ENCODE measurements around the gene SDK1. TPM values are rescaled to one million over a fixed set of nuclear protein-coding genes. Genes with fewer than 3 reads are reported as not detected.

The SDK1 gene
- total and polyA plus RNA-seq, 10 of the 15 experiments (the other 5 are each of a cell fraction or from before 2014, with no cell fraction given) = 0.14 to 0.33 TPM; not detected in 8

GRCh38 chr7:3893789-3894153 lies 592.7 kb downstream of the SDK1 start:
- DNase-seq (ENCODE audit: low read depth, low spot score) = no peak
- POLR2A ChIA-PET = no interaction called here
- Histone ChIP-seq H3K4me2 (ENCODE audit: control insufficient read depth, insufficient read depth) (no peak overlapping the region), H3K4me3 (no peak overlapping the region), H3K27me3 (replicated peaks in 1 of 2; ENCODE audit: control insufficient read depth in 2 of 2, insufficient read depth in 2 of 2, low read length in 1 of 2) (no peaks in the 10 kb centered on the region), H3K9ac (ENCODE audit: control insufficient read depth, insufficient read depth, low read length) (no peak overlapping the region), H2AFZ (ENCODE audit: control insufficient read depth, low read depth, low read length) (no peak overlapping the region), H3K4me1 (ENCODE audit: control insufficient read depth, insufficient read depth, low read length) (no peaks in the 10 kb centered on the region), H3K9me3 (replicated peaks; ENCODE audit: control insufficient read depth, insufficient read depth, low read length) (no peaks in the 10 kb centered on the region; the same call in 2 of the 3 replicates), H3K27ac (ENCODE audit: control insufficient read depth, insufficient read depth) (no peak overlapping the region), H3K36me3 (ENCODE audit: control insufficient read depth in 2 of 2, insufficient read depth in 2 of 2, low read length in 1 of 2) (no peaks in the 10 kb centered on the region), H4K20me1 (ENCODE audit: control insufficient read depth, insufficient read depth) (no peaks in the 10 kb centered on the region), H3K79me2 (ENCODE audit: control insufficient read depth, insufficient read depth, low read length) (no peaks in the 10 kb centered on the region)
- in situ Hi-C loops (cut with MboI) = loop anchor here (10.0 kb wide), 1 partner anchor 1029 kb away; no protein-coding TSS in a partner anchor
- no TSS peak for BruUV-seq (replicated peaks)
- no peak for TF ChIP-seq FOXM1 (IDR thresholded peaks at IDR 0.05; ENCODE audit: low read depth, low read length)
- RAD21 ChIA-PET (ENCODE audit: unreplicated experiment) = no interaction called here
- WGBS (ENCODE audit: insufficient coverage, insufficient replicate concordance, low lambda C conversion rate, missing lambda C conversion rate) = 1% methylated on average over 4 of the region's 4 CpGs
- ATAC-seq = no peak
- SMC1A ChIA-PET (ENCODE audit: uncharacterized antibody, unreplicated experiment) = interaction anchor here (0.6 kb wide), 1 partner anchor 364 kb away, joined by 4 read pairs; no protein-coding TSS in a partner anchor
- FAIRE-seq = no peak
- intact Hi-C loops (cut with micrococcal nuclease; ENCODE audit: unreplicated experiment) = no loop called here
- CTCF ChIA-PET = interaction anchor here (0.6 to 1.5 kb wide), 4 partner anchors 16 to 1007 kb away, joined by 3 to 4 read pairs (median 3); no protein-coding TSS in a partner anchor

DNA sequence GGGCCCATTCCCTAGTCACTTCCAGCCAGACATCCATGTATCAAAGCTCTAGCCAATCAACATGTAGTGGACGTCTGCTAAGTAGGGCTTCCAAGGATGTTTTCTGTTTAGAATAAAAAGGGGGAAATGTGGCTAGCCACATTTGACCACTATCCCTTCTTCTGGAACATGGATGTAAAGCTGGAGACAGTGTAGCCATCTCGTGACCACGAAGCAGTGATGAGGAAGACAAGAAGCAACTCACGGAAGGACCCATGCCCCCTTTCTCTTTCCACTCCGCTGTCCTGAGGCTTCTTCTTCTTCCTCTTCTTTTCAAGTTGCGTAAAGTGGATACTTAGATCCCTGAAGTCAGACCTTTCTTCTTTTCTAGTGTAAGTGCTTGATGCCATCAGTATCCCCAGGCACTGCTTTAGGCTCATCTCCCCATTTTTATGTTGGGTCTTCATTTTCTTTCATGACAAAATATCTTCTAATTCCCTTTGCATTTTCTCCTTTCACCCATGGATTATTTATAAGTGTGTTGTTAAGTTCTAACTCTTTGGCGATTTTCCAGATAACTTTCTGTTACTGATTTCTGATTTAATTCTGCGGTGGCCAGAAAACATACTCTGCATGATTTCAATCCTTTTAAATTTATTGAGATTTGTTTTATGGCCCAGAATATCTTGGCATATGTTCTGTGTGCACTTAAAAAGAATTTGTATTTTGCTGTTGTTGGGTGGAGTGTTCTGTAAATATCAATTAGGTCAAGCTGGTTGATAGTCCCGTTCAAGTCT lies 594.5 kb downstream of the SDK1 start:
- in situ Hi-C loops (cut with MboI) (loop anchor here (10.0 kb wide), 1 partner anchor 1031 kb away; no protein-coding TSS in a partner anchor), intact Hi-C loops (cut with micrococcal nuclease; ENCODE audit: unreplicated experiment) (loop anchor here (5.0 kb wide), 1 partner anchor 1028 kb away; no protein-coding TSS in a partner anchor)
- no peak for TF ChIP-seq DPF2 (IDR thresholded peaks at IDR 0.05)
- TF ChIP-seq FOXK2 (IDR thresholded peaks at IDR 0.05) = no peak
- no peak for TF ChIP-seq EGR1 (IDR thresholded peaks at IDR 0.05; ENCODE audit: borderline replicate concordance in 1 of 2, low read depth in 2 of 2, low read length in 2 of 2)
- no peak for TF ChIP-seq POLR2A (IDR thresholded peaks at IDR 0.05; ENCODE audit: low read depth, low read length)
- TF ChIP-seq, protein P1, sequence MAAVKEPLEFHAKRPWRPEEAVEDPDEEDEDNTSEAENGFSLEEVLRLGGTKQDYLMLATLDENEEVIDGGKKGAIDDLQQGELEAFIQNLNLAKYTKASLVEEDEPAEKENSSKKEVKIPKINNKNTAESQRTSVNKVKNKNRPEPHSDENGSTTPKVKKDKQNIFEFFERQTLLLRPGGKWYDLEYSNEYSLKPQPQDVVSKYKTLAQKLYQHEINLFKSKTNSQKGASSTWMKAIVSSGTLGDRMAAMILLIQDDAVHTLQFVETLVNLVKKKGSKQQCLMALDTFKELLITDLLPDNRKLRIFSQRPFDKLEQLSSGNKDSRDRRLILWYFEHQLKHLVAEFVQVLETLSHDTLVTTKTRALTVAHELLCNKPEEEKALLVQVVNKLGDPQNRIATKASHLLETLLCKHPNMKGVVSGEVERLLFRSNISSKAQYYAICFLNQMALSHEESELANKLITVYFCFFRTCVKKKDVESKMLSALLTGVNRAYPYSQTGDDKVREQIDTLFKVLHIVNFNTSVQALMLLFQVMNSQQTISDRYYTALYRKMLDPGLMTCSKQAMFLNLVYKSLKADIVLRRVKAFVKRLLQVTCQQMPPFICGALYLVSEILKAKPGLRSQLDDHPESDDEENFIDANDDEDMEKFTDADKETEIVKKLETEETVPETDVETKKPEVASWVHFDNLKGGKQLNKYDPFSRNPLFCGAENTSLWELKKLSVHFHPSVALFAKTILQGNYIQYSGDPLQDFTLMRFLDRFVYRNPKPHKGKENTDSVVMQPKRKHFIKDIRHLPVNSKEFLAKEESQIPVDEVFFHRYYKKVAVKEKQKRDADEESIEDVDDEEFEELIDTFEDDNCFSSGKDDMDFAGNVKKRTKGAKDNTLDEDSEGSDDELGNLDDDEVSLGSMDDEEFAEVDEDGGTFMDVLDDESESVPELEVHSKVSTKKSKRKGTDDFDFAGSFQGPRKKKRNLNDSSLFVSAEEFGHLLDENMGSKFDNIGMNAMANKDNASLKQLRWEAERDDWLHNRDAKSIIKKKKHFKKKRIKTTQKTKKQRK (IDR thresholded peaks at IDR 0.05; ENCODE audit: low read depth, low read length) = no peak
- TF ChIP-seq CHD4 (IDR thresholded peaks at IDR 0.05) = no peak
- no peak for TF ChIP-seq ZNF207 (IDR thresholded peaks at IDR 0.05; ENCODE audit: borderline replicate concordance)
- TF ChIP-seq SUPT20H (IDR thresholded peaks at IDR 0.05; ENCODE audit: borderline replicate concordance, control insufficient read depth, low read depth, low read length) = no peak
- no peak for TF ChIP-seq SMARCA5 (IDR thresholded peaks at IDR 0.05)
- TF ChIP-seq, protein P2, sequence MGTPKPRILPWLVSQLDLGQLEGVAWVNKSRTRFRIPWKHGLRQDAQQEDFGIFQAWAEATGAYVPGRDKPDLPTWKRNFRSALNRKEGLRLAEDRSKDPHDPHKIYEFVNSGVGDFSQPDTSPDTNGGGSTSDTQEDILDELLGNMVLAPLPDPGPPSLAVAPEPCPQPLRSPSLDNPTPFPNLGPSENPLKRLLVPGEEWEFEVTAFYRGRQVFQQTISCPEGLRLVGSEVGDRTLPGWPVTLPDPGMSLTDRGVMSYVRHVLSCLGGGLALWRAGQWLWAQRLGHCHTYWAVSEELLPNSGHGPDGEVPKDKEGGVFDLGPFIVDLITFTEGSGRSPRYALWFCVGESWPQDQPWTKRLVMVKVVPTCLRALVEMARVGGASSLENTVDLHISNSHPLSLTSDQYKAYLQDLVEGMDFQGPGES (IDR thresholded peaks at IDR 0.05) = no peak
- no peak for TF ChIP-seq TCF7 (IDR thresholded peaks at IDR 0.05; ENCODE audit: borderline replicate concordance)
- TF ChIP-seq WRNIP1 (IDR thresholded peaks at IDR 0.05; ENCODE audit: borderline replicate concordance, low read depth, low read length) = no peak
- no peaks in the 10 kb centered on the region for H3K9me3 ChIP-seq (replicated peaks; ENCODE audit: control insufficient read depth, insufficient read depth, low read length)
- no peak overlapping the region for H3K4me2 ChIP-seq (ENCODE audit: control insufficient read depth, insufficient read depth)
- H3K36me3 ChIP-seq (ENCODE audit: control insufficient read depth in 2 of 2, insufficient read depth in 2 of 2, low read length in 1 of 2) = no peaks in the 10 kb centered on the region
- no peaks in the 10 kb centered on the region for H4K20me1 ChIP-seq (ENCODE audit: control insufficient read depth, insufficient read depth)
- FAIRE-seq = no peak
- H3K9ac ChIP-seq (ENCODE audit: control insufficient read depth, insufficient read depth, low read length) = no peak overlapping the region
- no peak overlapping the region for H3K4me3 ChIP-seq
- H3K27ac ChIP-seq (ENCODE audit: control insufficient read depth, insufficient read depth) = no peak overlapping the region
- no peaks in the 10 kb centered on the region for H3K27me3 ChIP-seq (replicated peaks in 1 of 2; ENCODE audit: control insufficient read depth in 2 of 2, insufficient read depth in 2 of 2, low read length in 1 of 2)
- H3K79me2 ChIP-seq (ENCODE audit: control insufficient read depth, insufficient read depth, low read length) = no peaks in the 10 kb centered on the region
- POLR2A ChIA-PET = interaction anchor here (0.6 kb wide), 1 partner anchor 1052 kb away, joined by 6 read pairs; no protein-coding TSS in a partner anchor
- no peaks in the 10 kb centered on the region for H3K4me1 ChIP-seq (ENCODE audit: control insufficient read depth, insufficient read depth, low read length)
- no peak for ATAC-seq
- CTCF ChIA-PET = no interaction called here
- BruUV-seq (replicated peaks) = no TSS peak
- H2AFZ ChIP-seq (ENCODE audit: control insufficient read depth, low read depth, low read length) = no peak overlapping the region
- SMC1A ChIA-PET (ENCODE audit: uncharacterized antibody, unreplicated experiment) = interaction anchor here (0.7 kb wide), 1 partner anchor 21 kb away, joined by 3 read pairs; no protein-coding TSS in a partner anchor
- 39% methylated on average over 9 of the region's 9 CpGs for WGBS (ENCODE audit: insufficient coverage, insufficient replicate concordance, low lambda C conversion rate, missing lambda C conversion rate)
- no peak for DNase-seq (ENCODE audit: low read depth, low spot score)
- RAD21 ChIA-PET (ENCODE audit: unreplicated experiment) = no interaction called here

Measured in GM12878 (cell line).